Activated CD8-positive, alpha-beta memory T cell treated with anti-CD3 and anti-CD28 coated beads, Interleukin-2, amount 50 U/mL, for 1 hour (primary cell): ENCODE measurements around the gene TBCD.

Experiments used
- DNase-seq: peaks from one replicate; pipeline ENCODE4 v3.0.0-alpha.2; 2020; ENCODE audit errors: extremely low read depth

TBCD gene

GRCh38 chr17:82751571-82752370, at the start of gene TBCD:
Gene TBCD, plus strand, starts transcription at chr17:82752065. Its CDS starts 129 bp downstream, at chr17:82752194.
- peak; percentile 69 for DNase-seq

- no peak for DNase-seq
Observed at GRCh38 chr17:82702231-82702927, 49.5 kb upstream of the TBCD start.

GRCh38 chr17:82703036-82703745, 48.7 kb upstream of the TBCD start:
- no peak for DNase-seq

- no peak for DNase-seq
Observed at GRCh38 chr17:82703935-82704865, 47.7 kb upstream of the TBCD start.

- DNase-seq, result no peak
Observed at GRCh38 chr17:82704886-82705285, 47.0 kb upstream of the TBCD start.

GRCh38 chr17:82705756-82706155, 46.1 kb upstream of the TBCD start:
- DNase-seq, result no peak

GRCh38 chr17:82709024-82709675, 42.7 kb upstream of the TBCD start:
- DNase-seq, result no peak

- no peak for DNase-seq
Observed at GRCh38 chr17:82709676-82710498, 42.0 kb upstream of the TBCD start.

- DNase-seq, result no peak
Observed at GRCh38 chr17:82710499-82711232, 41.2 kb upstream of the TBCD start.

- DNase-seq, result no peak
Observed at GRCh38 chr17:82713071-82713723, 38.7 kb upstream of the TBCD start.

GRCh38 chr17:82716203-82717010, 35.5 kb upstream of the TBCD start, which contains the start of gene FN3KRP:
Gene FN3KRP, plus strand, starts transcription at chr17:82716706. Its CDS starts 50 bp downstream, at chr17:82716756.
- DNase-seq, result peak; percentile 79

- no peak for DNase-seq
Observed at GRCh38 chr17:82718986-82719685, 32.7 kb upstream of the TBCD start.

GRCh38 chr17:82720204-82720603, 31.7 kb upstream of the TBCD start:
- DNase-seq, result no peak

GRCh38 chr17:82722341-82723013, 29.4 kb upstream of the TBCD start:
- no peak for DNase-seq

- no peak for DNase-seq
Observed at GRCh38 chr17:82723169-82723807, 28.6 kb upstream of the TBCD start.

GRCh38 chr17:82726427-82726826, 25.4 kb upstream of the TBCD start:
- no peak for DNase-seq
